ENCODE data around the gene MRPL51. TPM values are rescaled to one million over a fixed set of nuclear protein-coding genes. Genes with fewer than 3 reads are reported as not detected.

The MRPL51 gene
- total and polyA plus RNA-seq, 10 of the 15 experiments (the other 5 are each of a cell fraction or from before 2014, with no cell fraction given), result 137 to 1,202 (median 267) TPM

DNA sequence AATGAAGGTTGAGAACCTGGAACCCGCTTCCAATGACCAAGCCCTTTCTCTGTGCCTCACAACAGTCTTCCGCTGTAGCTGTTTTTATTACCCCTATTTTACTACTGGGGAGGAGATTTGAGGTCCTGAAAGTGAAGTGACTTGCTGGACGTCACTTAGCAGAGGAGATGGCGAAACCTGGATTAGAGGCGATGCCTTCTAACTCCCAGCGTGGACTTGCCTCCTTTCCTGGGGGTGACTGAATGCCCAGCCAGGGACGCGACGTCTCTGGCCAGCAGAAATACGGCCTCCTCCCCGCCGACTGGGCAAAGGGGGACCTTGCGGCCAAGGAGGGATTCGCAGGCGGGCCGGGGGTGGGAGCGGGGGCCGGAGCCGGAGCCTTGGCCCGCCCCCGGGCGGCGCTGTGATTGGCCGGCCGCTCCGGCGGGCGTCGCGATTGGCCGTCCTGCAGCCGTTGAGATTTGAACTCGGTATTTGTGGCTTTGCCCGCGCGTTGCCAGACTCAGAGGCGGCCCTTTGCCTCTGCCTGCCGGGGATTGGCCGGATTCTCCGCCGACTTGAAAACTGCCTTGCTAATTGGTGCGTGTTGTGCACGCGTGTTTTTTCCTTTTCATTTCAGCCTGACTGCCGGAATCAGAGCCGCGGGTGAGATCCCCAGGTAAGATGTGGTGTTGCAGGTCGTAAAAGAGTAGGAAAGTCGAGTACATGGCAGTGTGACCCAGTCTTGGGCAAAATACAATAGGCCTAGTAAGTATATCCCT lies 615 bp upstream of the MRPL51 start, which contains the start of gene NCAPD2 (continued):
- no peak for TF ChIP-seq ZBTB4 (CRISPR knock-in tag; IDR thresholded peaks at IDR 0.05)
- TF ChIP-seq, protein P1, sequence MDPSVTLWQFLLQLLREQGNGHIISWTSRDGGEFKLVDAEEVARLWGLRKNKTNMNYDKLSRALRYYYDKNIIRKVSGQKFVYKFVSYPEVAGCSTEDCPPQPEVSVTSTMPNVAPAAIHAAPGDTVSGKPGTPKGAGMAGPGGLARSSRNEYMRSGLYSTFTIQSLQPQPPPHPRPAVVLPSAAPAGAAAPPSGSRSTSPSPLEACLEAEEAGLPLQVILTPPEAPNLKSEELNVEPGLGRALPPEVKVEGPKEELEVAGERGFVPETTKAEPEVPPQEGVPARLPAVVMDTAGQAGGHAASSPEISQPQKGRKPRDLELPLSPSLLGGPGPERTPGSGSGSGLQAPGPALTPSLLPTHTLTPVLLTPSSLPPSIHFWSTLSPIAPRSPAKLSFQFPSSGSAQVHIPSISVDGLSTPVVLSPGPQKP (IDR thresholded peaks at IDR 0.05; ENCODE audit: low read depth, low read length), result 0 out of 2 replicates have a peak, but pooled peaks have one; percentile 5
- TF ChIP-seq, protein P2, sequence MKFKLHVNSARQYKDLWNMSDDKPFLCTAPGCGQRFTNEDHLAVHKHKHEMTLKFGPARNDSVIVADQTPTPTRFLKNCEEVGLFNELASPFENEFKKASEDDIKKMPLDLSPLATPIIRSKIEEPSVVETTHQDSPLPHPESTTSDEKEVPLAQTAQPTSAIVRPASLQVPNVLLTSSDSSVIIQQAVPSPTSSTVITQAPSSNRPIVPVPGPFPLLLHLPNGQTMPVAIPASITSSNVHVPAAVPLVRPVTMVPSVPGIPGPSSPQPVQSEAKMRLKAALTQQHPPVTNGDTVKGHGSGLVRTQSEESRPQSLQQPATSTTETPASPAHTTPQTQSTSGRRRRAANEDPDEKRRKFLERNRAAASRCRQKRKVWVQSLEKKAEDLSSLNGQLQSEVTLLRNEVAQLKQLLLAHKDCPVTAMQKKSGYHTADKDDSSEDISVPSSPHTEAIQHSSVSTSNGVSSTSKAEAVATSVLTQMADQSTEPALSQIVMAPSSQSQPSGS (IDR thresholded peaks at IDR 0.05; ENCODE audit: low read length), result no peak; the same call in 1 of the 2 replicates
- TF ChIP-seq RAD51 (IDR thresholded peaks at IDR 0.05), result no peak
- peak; percentile 85; the same call in 1 of the 2 replicates for TF ChIP-seq PML (IDR thresholded peaks at IDR 0.05; ENCODE audit: low read length)
- no peak for TF ChIP-seq RCOR1 (conservative IDR thresholded peaks at IDR 0.05; ENCODE audit: low read depth, low read length)
- no peak for TF ChIP-seq PRDM15 (CRISPR knock-in tag; IDR thresholded peaks at IDR 0.05)
- TF ChIP-seq KAT2A (conservative IDR thresholded peaks at IDR 0.05; ENCODE audit: control insufficient read depth, low read depth, low read length), result no peak
- TF ChIP-seq NFYA (IDR thresholded peaks at IDR 0.05; ENCODE audit: borderline replicate concordance, low read depth, low read length), result 0 out of 2 replicates have a peak, but pooled peaks have one; percentile 34
- TF ChIP-seq ZNF274 (IDR thresholded peaks at IDR 0.05; ENCODE audit: insufficient read depth, insufficient read length), result no peak
- TF ChIP-seq, protein P3, sequence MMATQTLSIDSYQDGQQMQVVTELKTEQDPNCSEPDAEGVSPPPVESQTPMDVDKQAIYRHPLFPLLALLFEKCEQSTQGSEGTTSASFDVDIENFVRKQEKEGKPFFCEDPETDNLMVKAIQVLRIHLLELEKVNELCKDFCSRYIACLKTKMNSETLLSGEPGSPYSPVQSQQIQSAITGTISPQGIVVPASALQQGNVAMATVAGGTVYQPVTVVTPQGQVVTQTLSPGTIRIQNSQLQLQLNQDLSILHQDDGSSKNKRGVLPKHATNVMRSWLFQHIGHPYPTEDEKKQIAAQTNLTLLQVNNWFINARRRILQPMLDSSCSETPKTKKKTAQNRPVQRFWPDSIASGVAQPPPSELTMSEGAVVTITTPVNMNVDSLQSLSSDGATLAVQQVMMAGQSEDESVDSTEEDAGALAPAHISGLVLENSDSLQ (IDR thresholded peaks at IDR 0.05), result peak; percentile 88
- TF ChIP-seq, protein P4, sequence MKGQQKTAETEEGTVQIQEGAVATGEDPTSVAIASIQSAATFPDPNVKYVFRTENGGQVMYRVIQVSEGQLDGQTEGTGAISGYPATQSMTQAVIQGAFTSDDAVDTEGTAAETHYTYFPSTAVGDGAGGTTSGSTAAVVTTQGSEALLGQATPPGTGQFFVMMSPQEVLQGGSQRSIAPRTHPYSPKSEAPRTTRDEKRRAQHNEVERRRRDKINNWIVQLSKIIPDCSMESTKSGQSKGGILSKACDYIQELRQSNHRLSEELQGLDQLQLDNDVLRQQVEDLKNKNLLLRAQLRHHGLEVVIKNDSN (IDR thresholded peaks at IDR 0.05; ENCODE audit: borderline replicate concordance, extremely low read length, insufficient read depth, low read depth, low read length), result no peak
- TF ChIP-seq TCF3 (IDR thresholded peaks at IDR 0.05; ENCODE audit: borderline replicate concordance, insufficient read depth, low read depth, low read length), result 0 out of 2 replicates have a peak, but pooled peaks have one; percentile 22

Measured in GM12878 (cell line).